HG03045 (cell line): Measurements from ENCODE around the gene EPSTI1.
"Not testable (repeated sequence)": the region's sequence is repeated elsewhere in the genome, so short reads cannot be mapped to it uniquely, and the experiment has no call there.

Experiments used
- ATAC-seq: cut with Tn5 transposase; IDR thresholded peaks from one replicate; pipeline ENCODE4 v1.9.1; 2021; ENCODE audit warnings: mild to moderate bottlenecking, moderate library complexity; ENCODE audit not compliant: unreplicated experiment

EPSTI1 gene

DNA sequence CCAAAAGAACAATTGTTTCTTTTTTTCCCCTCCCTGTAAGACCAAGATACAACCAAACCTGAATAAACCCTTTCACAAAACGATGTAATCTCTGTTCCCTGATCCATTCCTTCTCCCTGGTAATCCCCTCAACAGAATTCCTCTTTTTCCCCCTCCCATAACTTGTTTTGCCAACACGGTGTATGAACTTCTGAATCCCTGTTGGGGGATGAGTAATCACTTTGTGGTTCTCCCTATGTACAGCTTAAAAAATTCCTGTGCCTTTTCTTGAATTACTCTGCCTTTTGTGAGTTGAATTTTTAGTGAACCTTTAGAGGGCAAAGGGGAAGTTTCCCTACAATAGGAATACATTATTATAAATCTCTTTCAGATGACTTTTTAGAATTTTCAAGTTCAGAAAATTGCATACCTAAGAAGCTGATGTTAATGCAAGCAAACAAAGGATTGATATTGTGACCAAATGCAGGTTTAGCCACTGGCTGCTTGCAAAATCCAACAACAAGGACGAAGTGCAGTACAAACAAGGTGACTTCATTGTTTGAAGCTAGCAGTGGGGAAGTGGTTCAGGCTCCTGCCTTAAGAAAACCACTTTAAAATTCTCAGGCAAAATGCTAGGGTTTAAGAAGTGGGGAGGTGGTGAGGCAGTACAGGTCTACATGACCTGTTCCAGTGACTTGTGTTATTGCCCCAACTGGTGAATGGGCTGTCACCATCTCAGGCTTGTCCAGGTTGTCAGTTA, 15.0 kb upstream of the EPSTI1 start:
- no peak for ATAC-seq

DNA sequence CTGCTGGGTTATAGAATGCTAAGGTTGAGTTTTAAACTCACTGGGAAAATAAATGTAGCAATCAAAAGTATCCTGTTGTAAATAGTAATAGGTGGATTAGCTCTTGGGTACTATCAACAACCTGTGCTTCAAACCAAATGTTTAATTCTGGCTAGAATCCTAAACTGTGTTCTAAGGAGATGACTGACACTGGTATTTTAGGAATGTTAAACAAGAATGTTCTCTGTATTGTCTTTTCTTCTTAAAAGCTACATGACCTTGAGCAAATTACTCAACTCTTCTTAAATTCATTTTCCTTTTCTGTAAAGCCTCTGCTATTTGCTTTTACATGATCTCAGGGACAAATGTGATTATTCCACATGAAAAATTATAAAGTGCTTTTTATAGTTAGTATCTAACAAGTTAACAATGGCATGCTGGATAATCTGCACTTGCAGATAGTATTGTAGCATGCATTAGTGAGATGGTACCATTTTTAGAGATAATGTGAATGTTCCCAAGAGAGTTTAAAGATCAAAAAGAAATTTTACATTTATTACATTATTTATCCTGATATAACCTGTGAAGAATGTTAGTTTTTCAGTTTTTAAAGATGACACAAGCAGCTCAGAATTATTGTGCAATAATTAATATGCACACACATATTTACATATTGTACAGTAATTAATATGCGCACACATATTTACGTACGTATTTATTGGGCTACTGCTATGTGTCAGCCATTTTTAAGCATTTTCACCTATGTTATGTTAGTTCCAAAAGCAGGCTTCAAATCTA, 13.6 kb upstream of the EPSTI1 start:
- no peak for ATAC-seq

DNA sequence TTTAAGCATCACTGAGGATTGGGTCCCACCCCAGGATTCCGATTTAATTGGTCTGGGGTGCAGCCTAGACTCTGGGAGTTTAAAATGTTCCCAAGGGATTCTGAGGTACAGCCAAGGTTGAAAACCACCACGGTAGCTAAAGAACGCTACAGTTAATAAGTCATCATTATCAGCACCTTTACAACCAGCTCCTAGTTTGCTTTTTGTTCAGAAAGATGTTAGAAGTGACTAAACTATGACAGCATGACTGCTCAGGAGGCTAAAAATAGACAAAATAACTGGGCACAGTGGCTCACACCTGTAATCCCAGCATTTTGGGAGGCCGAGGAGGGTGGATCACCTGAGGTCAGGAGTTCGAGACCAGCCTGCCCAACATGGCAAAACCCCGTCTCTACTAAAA, 11.7 kb upstream of the EPSTI1 start:
- no peak for ATAC-seq

DNA sequence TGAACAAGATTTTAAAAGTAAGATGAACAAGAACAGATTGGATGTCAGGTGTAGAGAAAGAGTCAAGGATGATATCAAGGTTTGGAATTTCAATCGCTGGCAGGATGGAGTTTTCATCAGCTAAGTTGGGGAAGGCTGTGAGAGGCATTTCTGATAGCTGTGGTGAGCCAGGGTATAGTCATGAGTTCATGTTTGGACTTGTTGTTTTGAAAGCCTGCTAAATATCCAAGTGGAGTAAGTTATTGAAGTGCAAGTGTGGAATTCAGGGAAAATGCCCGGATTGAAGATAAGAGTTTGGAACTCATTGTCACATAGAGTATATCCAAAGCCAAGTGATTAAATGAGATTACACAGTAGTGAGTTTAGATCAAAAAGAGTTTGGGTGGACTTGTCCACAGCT, 11.0 kb upstream of the EPSTI1 start:
- ATAC-seq = no peak

DNA sequence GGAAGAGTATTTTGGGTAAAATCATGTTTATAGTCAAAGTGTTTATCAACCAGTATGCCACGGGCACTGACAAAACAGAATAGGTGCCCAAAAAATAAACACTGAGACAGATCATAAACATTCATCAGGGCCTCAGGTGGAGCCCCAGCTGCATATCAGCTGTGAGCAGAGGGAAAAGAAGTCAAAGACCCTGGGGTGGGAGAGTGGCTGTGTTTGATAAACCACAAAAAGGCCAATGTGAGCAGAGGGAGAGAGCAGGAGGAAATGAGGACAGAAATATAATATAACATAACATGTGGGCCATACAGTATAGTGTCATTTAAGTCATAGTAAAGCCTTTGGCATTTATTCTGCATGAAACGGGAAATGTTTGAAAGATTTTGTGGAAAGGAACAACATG, 10.0 kb upstream of the EPSTI1 start:
- no peak for ATAC-seq

DNA sequence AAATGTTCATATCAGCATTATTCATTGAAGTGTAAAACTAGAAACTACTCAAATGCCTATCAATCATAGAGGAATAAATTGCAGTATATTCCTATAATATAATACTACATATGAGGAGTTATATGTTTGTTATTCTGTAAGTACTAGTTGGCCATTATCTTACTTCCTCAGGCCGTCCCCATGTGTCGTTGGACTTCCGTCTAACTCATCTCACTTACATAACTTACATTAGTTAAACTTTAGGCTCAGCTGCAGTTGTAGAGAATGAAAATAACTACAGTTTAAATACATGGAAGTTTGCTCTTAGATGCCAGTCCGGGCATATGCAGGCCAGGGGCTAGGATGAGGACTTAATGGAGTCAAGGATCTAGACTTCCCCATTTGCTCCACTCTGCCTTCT, 8.6 kb upstream of the EPSTI1 start:
- ATAC-seq = no peak

DNA sequence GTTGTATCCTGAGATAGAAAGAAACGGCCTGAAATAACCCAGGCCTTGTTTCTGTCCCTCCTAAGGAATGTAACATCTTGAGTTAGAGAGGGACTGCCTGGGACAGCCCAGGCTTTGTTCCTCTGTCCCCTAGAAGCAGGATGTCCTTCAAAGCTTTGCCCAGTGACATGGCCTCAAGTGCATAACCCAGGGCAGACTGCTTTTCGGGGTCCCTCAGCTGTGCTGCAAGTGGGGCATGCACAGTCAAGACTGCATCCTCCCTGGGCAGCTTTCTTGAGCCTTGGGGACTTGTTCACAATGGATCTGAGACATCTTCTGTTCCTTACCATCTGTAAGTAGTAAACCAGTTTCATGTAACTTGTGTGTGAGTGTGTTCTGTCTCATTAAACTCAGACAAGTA, 7.5 kb upstream of the EPSTI1 start:
- ATAC-seq = no peak

DNA sequence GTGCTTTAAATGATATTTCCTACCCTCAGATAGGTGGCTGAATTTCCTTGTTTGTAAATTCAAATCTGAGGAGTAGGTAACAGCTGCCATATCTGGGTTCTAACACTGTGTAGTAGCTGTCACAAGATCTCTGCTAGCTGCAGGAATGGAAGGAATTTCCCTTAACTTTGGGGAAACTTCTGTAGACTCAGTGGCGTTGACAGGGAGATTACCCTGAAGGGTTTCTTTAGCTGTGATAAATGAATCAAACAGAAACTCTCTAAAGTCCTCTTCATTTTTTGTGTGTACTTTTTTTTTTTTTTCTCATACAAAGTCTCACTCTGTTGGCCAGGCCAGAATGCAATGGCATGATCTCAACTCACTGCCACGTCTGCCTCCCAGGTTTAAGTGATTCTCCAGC, 5.3 kb upstream of the EPSTI1 start:
- ATAC-seq = no peak

DNA sequence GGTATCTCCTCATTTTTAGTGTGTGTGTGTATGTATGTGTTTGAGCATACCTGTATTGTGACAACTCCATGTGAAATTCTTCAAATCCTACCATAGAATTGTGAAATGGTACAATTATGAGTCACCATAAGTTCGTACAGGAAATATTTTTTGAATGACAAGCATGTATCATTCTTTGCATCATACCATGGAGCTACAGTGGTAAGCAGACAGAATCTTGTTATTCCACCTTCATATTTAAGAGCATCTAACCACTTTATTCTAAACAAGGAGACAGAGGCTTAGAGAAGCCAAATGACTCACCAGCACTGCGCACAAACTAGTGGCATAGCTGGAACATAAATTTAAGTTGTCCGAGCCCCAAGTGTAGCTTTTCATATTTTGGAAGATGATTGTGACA, 4.5 kb upstream of the EPSTI1 start:
- ATAC-seq = no peak

DNA sequence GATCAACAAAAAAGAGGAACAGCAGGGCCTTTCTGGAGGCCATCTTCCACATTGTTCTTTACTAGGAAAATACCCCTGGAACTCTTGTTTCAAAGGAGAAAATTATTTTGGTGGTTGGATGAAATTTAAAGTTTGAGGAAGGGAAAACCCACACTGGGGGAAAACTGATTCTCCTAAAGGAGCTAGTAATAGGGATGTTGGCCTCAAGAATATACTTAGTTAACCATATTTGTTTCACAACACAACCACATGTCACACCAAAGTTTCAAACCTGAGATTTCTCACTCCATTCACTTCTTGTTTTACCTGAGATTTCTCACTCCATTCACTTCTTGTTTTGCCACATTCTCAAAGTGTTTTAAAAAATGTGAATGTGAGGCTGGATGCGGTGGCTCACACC, 2.8 kb upstream of the EPSTI1 start:
- ATAC-seq = no peak

DNA sequence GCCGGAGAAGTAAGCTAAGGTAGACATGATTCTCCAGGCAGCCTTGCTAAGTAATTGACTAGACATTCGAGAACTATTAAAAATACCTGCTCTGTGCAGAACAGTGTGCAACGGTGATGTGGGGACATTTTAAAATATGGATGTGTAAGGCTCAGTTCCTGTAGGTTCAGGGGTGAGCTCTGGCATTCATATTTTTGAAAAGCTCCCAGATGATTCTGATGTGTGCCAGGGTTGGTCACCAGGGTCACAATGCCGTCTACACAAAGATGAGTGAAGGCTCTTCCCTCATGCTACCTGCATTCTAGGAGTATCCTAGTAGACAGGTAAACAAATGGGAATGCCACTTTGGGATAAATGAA, 702 bp upstream of the EPSTI1 start:
- ATAC-seq = no peak

DNA sequence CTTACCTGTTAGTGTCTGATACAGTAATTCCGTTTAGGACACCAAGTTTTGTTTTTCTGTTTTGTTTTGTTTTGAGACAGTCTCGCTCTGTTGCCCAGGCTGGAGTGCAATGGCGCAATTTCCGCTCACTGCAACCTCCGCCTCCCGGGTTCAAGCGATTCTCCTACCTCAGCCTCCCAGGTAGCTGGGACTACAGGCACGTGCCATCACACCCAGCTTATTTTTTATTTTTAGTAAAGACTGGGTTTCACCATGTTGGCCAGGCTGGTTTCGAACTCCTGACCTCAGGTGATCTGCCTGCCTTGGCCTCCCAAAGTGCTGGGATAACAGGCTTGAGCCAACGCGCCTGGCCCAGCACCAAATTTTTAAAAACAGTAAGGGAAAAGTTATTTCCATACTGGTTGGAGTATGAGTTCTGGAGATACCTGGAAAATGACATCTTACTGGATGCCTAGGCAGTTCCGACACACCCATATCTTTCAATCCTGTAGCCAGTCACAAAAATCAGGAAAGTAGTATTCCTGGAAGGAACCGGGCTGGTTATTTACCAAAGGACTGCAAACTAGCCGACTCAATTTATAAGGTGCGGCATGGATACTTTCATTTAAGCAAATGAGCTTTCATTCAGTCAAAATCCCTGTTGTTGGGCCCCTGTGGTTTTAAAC, 676 bp downstream of the EPSTI1 start:
- ATAC-seq = not testable (repeated sequence)

DNA sequence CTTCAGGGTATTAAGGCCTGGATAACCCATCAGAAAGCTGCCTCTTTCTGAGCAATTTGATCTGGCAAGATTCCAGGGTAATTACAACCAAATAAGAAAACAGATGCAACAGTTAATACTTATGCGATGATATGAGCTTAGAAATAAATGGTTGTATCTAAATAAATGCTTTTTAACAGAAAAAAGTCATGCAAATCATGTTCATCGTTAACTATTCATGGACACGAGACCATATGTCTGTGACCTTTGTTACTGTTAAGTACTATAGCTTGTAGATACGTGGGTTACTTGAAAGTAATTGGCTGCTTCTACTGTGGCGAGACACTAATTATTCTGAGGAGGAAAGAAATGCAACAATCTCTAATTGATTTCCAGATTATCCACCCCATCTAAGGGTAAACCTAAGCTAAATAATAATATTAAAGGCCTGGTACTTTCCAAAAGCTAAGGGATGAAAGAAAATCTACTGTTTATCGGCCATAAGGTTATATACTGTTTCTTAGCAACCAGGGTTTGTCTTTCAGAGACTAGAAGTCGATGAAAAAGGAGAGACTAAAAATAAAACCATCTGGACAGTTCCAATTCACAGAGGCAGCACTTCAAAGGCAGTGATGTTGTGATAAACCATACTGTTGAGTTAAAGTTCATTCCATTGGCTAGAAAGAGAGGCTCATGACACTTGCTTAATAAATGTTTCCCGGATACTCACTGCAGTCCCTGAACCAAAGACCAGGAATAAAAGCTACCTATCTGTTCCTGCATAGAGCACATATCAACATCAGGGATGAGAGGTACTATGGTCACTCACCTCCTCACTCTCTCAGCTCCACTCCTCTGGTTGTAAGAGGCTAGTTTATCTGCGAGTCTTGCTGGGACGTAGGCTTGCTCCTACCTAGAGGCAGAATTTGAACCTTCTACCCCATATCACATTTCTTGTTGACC, 1.5 kb downstream of the EPSTI1 start:
- no peak for ATAC-seq

DNA sequence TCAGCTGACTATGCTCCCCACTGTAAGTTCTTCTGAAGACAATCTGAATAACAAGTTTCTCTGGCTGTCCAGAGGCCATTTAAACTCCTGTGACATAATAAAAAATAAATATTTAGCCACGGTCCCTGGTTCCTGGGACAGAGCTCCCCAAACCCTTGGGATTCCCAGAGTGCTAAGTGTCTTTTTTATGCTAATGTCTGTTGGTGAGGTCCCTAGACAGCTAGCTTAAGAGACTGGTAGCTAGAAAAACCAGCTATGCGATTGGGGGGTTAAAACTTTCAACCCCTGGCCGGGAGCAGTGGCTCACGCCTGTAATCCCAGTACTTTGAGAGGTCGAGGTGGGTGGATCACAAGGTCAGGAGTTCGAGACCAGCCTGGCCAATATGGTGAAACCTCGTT, 5.9 kb downstream of the EPSTI1 start:
- no peak for ATAC-seq

DNA sequence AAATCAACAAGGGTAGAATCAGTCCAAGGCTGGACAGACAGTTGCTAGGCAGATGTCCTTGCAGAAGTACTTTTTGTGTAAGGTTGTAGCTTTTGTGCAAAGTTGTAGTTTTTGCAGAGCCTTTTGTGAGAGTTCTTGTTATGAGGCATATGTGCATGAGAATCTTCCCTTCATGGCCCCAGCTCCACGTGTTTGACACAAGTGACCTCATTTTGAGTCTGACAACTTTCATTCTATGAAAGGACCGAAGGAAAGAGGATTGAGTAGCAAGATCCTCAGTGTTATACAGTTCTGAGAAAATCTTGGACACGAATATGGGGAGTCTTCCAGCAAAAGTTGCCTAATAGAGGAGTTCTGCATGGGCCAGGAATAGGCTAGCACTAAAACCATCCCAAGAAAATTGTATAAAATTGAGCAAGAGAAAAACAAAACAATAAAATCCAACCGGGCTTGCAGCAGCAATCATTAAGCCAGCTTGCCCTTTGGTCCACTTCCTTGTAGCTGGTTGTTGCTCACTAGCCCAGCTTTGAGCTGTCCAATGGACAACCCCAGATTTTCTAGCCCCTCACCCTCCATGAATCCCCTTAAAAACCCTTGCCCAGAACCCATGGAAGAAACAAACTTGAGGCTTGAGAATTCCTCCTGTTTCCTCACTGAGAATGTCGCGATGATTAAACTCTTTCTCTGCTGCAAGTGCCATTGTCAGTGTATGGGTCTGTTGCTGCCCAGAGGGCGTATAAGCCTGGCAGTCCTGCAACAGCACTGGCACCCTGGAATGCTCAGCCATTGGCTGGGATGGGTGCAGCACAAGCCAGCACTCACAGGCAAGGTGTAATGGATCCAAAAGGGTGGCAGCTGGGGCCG, 6.5 kb downstream of the EPSTI1 start:
- ATAC-seq = no peak

DNA sequence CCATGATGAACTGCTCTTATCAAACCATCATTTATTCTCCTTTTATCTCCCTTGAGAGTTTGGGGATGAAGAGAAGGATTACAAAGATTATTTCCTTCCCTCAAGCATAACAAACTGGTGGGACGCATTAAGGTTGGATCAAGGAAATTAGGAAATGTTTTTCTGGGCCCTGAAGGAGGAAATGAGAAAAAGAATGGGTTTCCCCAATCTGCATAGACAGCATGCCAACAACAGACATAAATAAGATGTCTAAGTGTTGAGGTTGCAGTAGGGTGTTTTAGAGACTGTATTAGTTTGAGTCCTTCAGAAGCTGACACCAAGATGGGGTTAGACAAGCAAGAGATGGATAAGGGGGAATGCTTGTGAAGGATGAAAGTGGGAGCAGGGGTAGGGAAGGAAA, 7.3 kb downstream of the EPSTI1 start:
- ATAC-seq = no peak

DNA sequence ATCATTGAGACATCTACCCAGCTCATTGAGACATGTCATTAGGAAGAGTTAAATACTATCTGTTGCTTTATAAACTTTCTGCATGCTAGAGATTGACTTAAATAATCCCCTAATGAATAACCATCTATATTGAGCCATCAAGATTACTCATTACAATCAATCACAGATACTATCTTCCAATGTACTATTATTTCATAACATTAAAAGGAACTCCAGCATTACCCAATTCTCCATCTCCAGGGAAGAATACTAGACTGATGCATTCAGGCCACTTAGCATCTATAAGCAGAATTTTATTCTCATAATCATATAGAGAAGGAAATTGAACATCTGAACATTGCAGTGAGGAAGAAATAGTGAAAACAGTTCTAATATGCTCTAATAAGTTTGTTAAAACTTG, 8.0 kb downstream of the EPSTI1 start:
- ATAC-seq = no peak

DNA sequence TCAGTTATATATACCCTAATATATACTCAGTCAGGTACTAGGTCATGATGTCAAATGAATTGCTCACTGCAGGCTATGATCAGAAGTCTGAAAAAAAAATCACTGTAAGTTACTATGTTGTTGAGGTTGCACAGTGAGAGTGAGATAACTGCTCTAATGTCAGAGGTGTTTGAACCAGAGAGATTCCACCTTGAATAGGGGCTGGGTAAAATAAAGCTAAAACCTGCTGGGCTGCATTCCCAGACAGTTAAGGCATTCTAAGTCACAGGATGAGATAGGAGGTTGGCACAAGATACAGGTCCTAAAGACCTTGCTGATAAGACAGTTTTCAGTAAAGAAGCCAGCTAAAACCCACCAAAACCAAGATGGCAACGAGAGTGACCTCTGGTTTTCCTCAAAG, 10.2 kb downstream of the EPSTI1 start:
- no peak for ATAC-seq

DNA sequence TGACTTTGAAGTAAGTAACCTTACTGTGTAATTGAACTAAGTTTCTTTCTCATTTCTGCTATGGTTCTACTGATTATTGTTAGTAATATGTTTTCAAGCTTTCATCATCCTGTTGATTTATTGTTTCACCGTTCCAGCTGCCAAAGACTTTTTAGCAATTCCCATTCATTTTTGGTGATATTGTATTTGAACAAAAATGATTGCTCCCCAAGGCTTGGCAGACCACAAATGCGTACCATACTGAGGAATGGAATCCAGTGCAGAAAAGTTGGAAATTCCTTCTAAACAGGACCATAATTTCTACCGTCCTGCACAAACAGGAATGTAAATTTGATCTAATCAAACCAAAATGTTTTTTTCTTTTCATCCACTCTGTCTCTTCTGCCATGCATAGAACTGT, 10.7 kb downstream of the EPSTI1 start:
- ATAC-seq = no peak

DNA sequence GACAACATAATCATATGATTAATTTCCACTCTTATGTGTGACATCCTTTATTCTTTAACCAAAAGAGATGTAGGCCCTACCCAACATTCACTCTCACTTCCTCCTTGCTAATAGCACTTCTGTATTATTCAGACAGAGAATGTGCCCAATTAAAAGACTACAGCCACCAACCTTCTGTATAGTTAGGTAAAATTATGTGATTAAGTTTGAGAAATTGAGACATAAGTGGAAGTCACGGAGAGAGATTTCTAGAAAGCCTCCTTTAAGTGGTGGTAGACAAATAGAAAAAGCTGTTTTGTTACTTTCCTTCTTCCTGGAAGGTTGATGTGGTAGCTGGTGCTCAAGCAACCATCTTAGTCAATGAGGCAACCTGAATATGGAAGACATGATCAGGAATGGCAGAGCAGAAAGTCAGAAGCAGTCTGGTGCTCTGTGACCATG, 14.8 kb downstream of the EPSTI1 start:
- no peak for ATAC-seq
